Effector CD4-positive, alpha-beta T cell (primary cell): ENCODE data around the gene CPOX.
"Not testable (repeated sequence)": the region's sequence is repeated elsewhere in the genome, so short reads cannot be mapped to it uniquely, and the experiment has no call there.

Experiments
- DNase-seq: peaks from one replicate; pipeline ENCODE4 v3.0.0-alpha.2; 2020
- total RNA-seq: gene quantifications from one replicate; lab custom pipeline; 2026; lab: John Stamatoyannopoulos, UW

CPOX gene
- 25.5 reads per million, percentile 52 among the genes with 10 or more reads in this experiment for total RNA-seq

- DNase-seq, result peak; percentile 74
Observed at GRCh38 chr3:98593046-98593936, at the start of gene CPOX. TSS of gene CPOX (minus strand) at chr3:98593611. CDS start at chr3:98593504, 107 bp downstream.

- DNase-seq, result not testable (repeated sequence)
Observed at GRCh38 chr3:98642769-98643168, 49.4 kb upstream of the CPOX start.

- DNase-seq, result not testable (repeated sequence)
Observed at GRCh38 chr3:98641756-98642155, 48.3 kb upstream of the CPOX start.

GRCh38 chr3:98638515-98638914 lies 45.1 kb upstream of the CPOX start:
- DNase-seq, result not testable (repeated sequence)

- DNase-seq, result no peak
Observed at GRCh38 chr3:98630416-98630815, 37.0 kb upstream of the CPOX start.

GRCh38 chr3:98628317-98628716 lies 34.9 kb upstream of the CPOX start:
- DNase-seq, result no peak

- DNase-seq, result no peak
Observed at GRCh38 chr3:98626151-98626550, 32.7 kb upstream of the CPOX start.

GRCh38 chr3:98623572-98624280 lies 30.3 kb upstream of the CPOX start:
- no peak for DNase-seq

- no peak for DNase-seq
Observed at GRCh38 chr3:98617841-98618240, 24.4 kb upstream of the CPOX start.

GRCh38 chr3:98613616-98614015 lies 20.2 kb upstream of the CPOX start:
- no peak for DNase-seq

- no peak for DNase-seq
Observed at GRCh38 chr3:98612996-98613517, 19.6 kb upstream of the CPOX start.

GRCh38 chr3:98612587-98612986 lies 19.2 kb upstream of the CPOX start:
- DNase-seq, result no peak

- no peak for DNase-seq
Observed at GRCh38 chr3:98608029-98608428, 14.6 kb upstream of the CPOX start.

- no peak for DNase-seq
Observed at GRCh38 chr3:98603580-98603979, 10.2 kb upstream of the CPOX start.

GRCh38 chr3:98602078-98602678 lies 8.8 kb upstream of the CPOX start:
- no peak for DNase-seq

- DNase-seq, result no peak
Observed at GRCh38 chr3:98601180-98601579, 7.8 kb upstream of the CPOX start.

- no peak for DNase-seq
Observed at GRCh38 chr3:98600412-98601095, 7.1 kb upstream of the CPOX start.

- no peak for DNase-seq
Observed at GRCh38 chr3:98599647-98600411, 6.4 kb upstream of the CPOX start.

- no peak for DNase-seq
Observed at GRCh38 chr3:98598492-98598891, 5.1 kb upstream of the CPOX start.

GRCh38 chr3:98596541-98597500 lies 3.4 kb upstream of the CPOX start:
- no peak for DNase-seq

- DNase-seq, result no peak
Observed at GRCh38 chr3:98596087-98596486, 2.7 kb upstream of the CPOX start.
